ENCODE data around the gene POLQ. TPM values are rescaled to one million over a fixed set of nuclear protein-coding genes. Genes with fewer than 3 reads are reported as not detected.

The POLQ gene
- total and polyA plus RNA-seq, 2 donors = 0.11 to 7.3 TPM

- peak overlapping the region; percentile 45 for H3K4me3 ChIP-seq (ENCODE audit: low read depth, low read length)
- no peaks in the 10 kb centered on the region for H3K36me3 ChIP-seq (ENCODE audit: insufficient read depth)
- no peak overlapping the region for H3K27ac ChIP-seq (ENCODE audit: low read depth)
- WGBS = 3% methylated on average over 18 of the region's 18 CpGs
- no peak for DNase-seq (ENCODE audit: extremely low spot score)
- H3K4me1 ChIP-seq (ENCODE audit: insufficient read depth) = no peaks in the 10 kb centered on the region
These were observed 677 bp downstream of the POLQ start for GRCh38 chr3:121545049-121545573.

GRCh38 chr3:121542924-121543323 is 2.9 kb downstream of the POLQ start:
- H3K27ac ChIP-seq (ENCODE audit: low read depth) = no peak overlapping the region
- no peak for DNase-seq (ENCODE audit: extremely low spot score)
- no peaks in the 10 kb centered on the region for H3K4me1 ChIP-seq (ENCODE audit: insufficient read depth)
- no peak overlapping the region for H3K4me3 ChIP-seq (ENCODE audit: low read depth, low read length)
- no peaks in the 10 kb centered on the region for H3K36me3 ChIP-seq (ENCODE audit: insufficient read depth)

DNA sequence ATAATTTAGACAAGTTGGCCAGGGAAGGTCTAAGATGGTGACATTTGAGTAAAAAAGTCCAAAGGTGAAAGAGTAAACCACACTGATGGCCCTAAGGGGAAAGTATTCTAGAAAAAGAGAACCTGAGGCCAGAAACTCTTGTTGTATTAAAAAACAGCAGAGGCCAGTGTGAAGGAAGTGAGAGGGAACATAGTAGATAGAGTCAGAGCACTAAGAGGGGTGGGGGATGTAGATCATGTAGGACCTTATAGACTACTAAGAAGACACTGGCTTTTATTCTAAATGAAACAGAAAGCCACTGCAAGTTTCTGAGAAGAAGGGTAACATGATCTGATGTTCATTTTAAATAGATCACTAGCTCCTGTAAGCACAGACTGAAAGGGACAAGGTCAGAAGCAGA is 14.5 kb downstream of the POLQ start:
- DNase-seq (ENCODE audit: extremely low spot score) = no peak
- Histone ChIP-seq H3K36me3 (ENCODE audit: insufficient read depth) (no peaks in the 10 kb centered on the region), H3K4me3 (ENCODE audit: low read depth, low read length) (no peak overlapping the region), H3K4me1 (ENCODE audit: insufficient read depth) (no peaks in the 10 kb centered on the region), H3K27ac (ENCODE audit: low read depth) (no peak overlapping the region)

DNA sequence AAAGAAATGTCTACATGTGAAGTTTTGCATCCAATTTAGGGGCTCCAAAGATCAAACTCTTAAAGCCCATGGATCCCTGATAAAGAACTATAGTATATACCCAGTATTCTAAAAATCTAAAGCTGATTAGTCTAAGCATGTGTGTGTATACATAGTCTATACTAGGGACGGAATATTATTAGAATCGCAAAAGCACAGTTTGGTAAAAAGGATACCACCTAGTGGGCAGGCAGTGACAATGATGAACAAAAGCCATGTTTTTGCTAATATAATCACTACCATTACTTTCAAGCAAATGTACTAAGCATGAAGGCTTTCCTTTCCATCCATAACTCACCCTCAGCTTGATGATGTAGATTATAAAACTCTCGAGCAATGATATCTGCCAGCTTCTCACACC is 16.5 kb downstream of the POLQ start:
- Histone ChIP-seq H3K27ac (ENCODE audit: low read depth) (no peak overlapping the region), H3K36me3 (ENCODE audit: insufficient read depth) (no peaks in the 10 kb centered on the region), H3K4me1 (ENCODE audit: insufficient read depth) (no peaks in the 10 kb centered on the region), H3K4me3 (ENCODE audit: low read depth, low read length) (no peak overlapping the region)
- DNase-seq (ENCODE audit: extremely low spot score) = no peak
- WGBS = 59% methylated on average over 3 of the region's 3 CpGs

DNA sequence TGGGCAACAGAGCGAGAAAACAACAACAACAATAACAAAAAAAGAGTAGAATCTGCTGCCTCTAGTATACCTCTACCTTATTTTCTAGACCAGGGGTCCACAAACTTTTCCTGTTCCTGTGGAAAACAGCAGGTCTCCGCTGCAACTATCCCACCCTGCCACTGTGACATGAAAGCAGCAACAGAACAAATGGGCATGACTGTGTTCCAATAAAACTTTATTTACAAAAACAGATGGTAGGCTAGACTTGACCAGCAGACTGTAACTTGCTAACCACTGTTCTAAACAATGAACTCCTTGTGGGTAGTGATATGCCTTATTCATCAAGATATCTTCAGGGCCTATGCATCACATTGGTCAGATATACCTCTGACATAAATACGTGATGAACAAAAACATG is 25.3 kb downstream of the POLQ start:
- DNase-seq (ENCODE audit: extremely low spot score) = no peak
- H3K27ac ChIP-seq (ENCODE audit: low read depth) = no peak overlapping the region
- H3K4me1 ChIP-seq (ENCODE audit: insufficient read depth) = no peaks in the 10 kb centered on the region
- no peak overlapping the region for H3K4me3 ChIP-seq (ENCODE audit: low read depth, low read length)
- WGBS = 98% methylated on average over 3 of the region's 3 CpGs
- no peaks in the 10 kb centered on the region for H3K36me3 ChIP-seq (ENCODE audit: insufficient read depth)

DNA sequence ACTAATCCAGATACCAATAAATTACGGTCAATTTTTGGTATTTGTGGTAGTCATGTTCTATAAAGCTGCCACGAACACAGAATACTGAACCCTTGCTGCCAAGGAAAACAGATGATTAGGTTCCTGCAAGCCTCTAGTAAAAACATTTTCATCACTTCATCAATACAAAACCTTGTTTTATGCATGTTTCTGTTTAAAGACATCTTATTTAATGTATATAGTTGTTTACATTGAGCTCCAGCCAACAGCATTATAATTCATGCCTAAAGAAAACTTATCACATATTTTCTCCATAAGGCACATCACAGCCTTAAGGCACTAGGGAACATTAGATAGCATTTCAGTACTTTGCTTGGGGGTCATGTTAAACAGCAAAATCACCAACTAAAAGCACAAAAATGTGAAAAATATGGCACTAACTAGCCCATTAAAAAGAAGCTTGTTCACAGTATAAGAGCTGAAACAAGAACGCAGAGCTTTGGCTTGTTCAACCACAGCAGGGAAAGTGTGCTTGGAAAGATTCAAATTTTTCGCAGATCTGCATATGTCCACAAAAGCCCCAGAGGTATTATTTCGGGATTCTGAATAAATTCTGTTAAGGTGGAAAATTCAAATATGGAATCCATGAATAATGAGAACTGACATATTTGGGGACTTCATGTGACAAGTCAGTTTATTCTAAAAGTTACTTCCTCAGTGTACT is 27.7 kb downstream of the POLQ start:
- Histone ChIP-seq H3K4me3 (ENCODE audit: low read depth, low read length) (no peak overlapping the region), H3K27ac (ENCODE audit: low read depth) (no peak overlapping the region), H3K4me1 (ENCODE audit: insufficient read depth) (no peaks in the 10 kb centered on the region), H3K36me3 (ENCODE audit: insufficient read depth) (no peaks in the 10 kb centered on the region)
- 76% methylated on average over 5 of the region's 5 CpGs for WGBS
- DNase-seq (ENCODE audit: extremely low spot score) = no peak

DNA sequence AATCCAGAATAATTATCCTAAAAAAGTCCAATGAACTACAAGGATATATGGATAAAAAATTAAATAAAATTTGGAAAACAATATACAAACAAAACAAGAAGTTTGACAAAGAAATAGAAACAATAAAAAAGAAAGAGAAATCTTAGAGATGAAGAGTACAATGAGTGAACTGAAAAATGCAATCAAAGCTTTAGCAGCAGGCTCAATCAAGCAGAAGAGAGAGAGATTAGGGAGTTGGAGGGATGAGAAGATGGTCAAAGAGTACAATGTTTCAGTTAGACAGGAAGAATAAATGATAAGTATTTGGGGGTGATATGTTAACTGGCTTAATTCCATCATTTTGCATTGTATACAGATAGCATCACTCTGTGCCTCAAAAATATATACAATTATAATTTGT is 29.9 kb downstream of the POLQ start:
- DNase-seq (ENCODE audit: extremely low spot score) = no peak

GRCh38 chr3:121515313-121515712 is 30.5 kb downstream of the POLQ start:
- H3K27ac ChIP-seq (ENCODE audit: low read depth) = no peak overlapping the region
- no peak overlapping the region for H3K4me3 ChIP-seq (ENCODE audit: low read depth, low read length)
- no peaks in the 10 kb centered on the region for H3K4me1 ChIP-seq (ENCODE audit: insufficient read depth)
- DNase-seq (ENCODE audit: extremely low spot score) = no peak
- no peaks in the 10 kb centered on the region for H3K36me3 ChIP-seq (ENCODE audit: insufficient read depth)
- 42% methylated on average over 2 of the region's 2 CpGs for WGBS

More for the DNA sequence above, 29.9 kb downstream of the POLQ start:
- no peak overlapping the region for H3K4me3 ChIP-seq (ENCODE audit: low read depth, low read length)
- H3K4me1 ChIP-seq (ENCODE audit: insufficient read depth) = no peaks in the 10 kb centered on the region
- no peak overlapping the region for H3K27ac ChIP-seq (ENCODE audit: low read depth)
- H3K36me3 ChIP-seq (ENCODE audit: insufficient read depth) = no peaks in the 10 kb centered on the region

DNA sequence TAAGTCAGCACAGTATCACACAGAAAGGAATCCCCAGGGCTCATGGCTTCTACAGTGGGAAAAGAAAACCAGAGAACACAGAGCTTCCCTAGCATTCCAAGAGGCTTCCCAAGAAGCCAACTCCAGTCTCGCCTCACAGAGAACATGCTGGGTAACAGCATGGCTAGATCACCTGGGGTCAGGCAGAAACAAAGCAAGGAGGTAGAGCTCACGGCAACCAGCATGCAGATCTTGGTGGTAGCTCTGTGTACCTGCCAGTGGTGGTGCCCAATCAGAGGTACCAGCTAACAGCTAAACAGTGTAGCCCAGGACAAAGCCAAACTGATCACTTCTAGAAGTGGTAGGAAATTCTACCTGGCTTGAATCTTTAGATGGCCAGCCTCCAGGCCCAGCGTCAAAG is 31.3 kb downstream of the POLQ start:
- Histone ChIP-seq H3K27ac (ENCODE audit: low read depth) (no peak overlapping the region), H3K4me1 (ENCODE audit: insufficient read depth) (no peaks in the 10 kb centered on the region), H3K36me3 (ENCODE audit: insufficient read depth) (no peaks in the 10 kb centered on the region), H3K4me3 (ENCODE audit: low read depth, low read length) (no peak overlapping the region)
- WGBS = 97% methylated on average over 3 of the region's 3 CpGs
- DNase-seq (ENCODE audit: extremely low spot score) = no peak

DNA sequence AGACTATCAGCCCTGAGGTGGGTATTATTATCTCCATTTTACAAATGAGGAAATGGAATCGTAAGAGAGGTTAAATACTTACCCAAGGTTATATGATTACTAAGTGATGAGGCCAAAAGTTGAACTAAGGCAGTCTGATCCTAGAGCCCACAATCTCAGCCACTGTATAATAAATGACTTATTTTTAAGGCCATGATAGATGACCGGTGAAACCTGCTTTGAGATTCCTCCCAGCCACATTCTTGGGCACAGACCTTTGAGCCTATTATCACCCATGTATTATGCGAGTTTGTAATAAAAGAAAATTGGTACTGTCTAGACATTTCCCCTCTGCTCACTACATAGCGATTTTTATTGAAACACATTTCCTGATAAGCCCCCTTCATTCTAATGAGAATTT is 37.4 kb downstream of the POLQ start:
- no peak overlapping the region for H3K27ac ChIP-seq (ENCODE audit: low read depth)
- H3K4me1 ChIP-seq (ENCODE audit: insufficient read depth) = no peaks in the 10 kb centered on the region
- no peak overlapping the region for H3K4me3 ChIP-seq (ENCODE audit: low read depth, low read length)
- no peaks in the 10 kb centered on the region for H3K36me3 ChIP-seq (ENCODE audit: insufficient read depth)
- no peak for DNase-seq (ENCODE audit: extremely low spot score)
- WGBS = 85% methylated on average over 4 of the region's 4 CpGs

GRCh38 chr3:121505256-121505655 is 40.5 kb downstream of the POLQ start:
- Histone ChIP-seq H3K36me3 (ENCODE audit: insufficient read depth) (no peaks in the 10 kb centered on the region), H3K27ac (ENCODE audit: low read depth) (no peak overlapping the region)
- no peak for DNase-seq (ENCODE audit: extremely low spot score)

DNA sequence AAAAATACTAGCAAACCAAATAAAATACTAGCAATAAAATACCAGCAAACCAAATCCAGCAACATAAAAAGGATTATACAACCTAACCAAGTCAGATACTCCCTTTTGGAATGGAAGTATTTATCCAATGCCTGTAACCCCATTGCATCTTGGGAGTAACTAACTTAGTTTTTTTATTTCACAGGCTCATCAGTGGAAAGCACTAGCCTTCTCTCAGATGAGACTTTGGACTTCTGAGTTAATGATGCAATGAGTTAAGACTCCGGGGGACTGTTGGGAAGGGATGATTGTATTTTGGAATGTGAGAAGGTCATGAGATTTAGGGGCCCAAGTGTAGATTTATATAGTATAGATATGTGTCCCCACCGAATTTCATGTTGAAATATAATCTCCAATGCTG is 41.2 kb downstream of the POLQ start:
- Histone ChIP-seq H3K4me3 (ENCODE audit: low read depth, low read length) (no peak overlapping the region), H3K36me3 (ENCODE audit: insufficient read depth) (no peaks in the 10 kb centered on the region), H3K27ac (ENCODE audit: low read depth) (no peak overlapping the region), H3K4me1 (ENCODE audit: insufficient read depth) (no peaks in the 10 kb centered on the region)
- DNase-seq (ENCODE audit: extremely low spot score) = no peak
- WGBS = 92% methylated on average over 2 of the region's 2 CpGs

More at GRCh38 chr3:121505256-121505655, 40.5 kb downstream of the POLQ start:
- no peaks in the 10 kb centered on the region for H3K4me1 ChIP-seq (ENCODE audit: insufficient read depth)
- H3K4me3 ChIP-seq (ENCODE audit: low read depth, low read length) = no peak overlapping the region

DNA sequence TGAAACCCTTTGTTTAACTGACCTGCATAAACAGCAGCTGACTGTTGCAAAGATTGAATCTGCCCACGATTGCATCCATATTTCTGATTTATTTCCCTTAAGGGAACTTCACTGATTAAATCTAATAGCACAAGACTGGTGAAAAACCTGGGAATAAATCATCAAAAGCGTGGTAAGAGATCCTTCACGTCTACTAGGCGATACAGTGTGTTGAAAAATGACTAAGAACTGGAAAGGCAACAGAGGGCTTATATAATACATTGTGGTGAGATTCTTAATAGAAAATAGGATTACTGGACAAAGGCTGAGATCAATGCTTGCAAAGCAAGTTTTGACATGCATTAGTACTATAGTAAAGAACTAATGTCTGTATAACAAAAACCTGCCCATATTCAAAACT is 49.0 kb downstream of the POLQ start:
- DNase-seq (ENCODE audit: extremely low spot score) = no peak
- Histone ChIP-seq H3K27ac (ENCODE audit: low read depth) (no peak overlapping the region), H3K4me3 (ENCODE audit: low read depth, low read length) (no peak overlapping the region), H3K36me3 (ENCODE audit: insufficient read depth) (no peaks in the 10 kb centered on the region), H3K4me1 (ENCODE audit: insufficient read depth) (no peaks in the 10 kb centered on the region)
- WGBS = 86% methylated on average over 4 of the region's 4 CpGs

DNA sequence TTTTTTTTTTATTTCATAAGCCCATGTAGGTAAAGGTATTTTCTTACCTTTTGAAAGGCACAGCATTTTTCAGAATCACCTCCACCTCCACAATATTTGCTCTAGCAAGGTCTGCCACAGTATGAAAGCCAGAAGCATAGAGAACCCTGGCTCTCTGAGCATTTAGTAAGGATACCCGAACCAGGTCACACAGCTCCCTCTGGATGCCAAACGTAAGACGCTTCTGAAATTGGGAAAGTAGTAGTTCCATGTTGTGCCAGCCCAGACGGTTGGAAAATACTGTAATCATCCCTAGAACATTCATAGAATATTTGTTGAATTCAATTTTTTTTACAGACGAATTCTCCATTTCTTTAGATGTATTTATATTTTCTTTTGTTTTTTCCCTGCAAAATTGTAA is 52.4 kb downstream of the POLQ start:
- DNase-seq (ENCODE audit: extremely low spot score) = no peak
- Histone ChIP-seq H3K4me1 (ENCODE audit: insufficient read depth) (no peaks in the 10 kb centered on the region), H3K4me3 (ENCODE audit: low read depth, low read length) (no peak overlapping the region), H3K27ac (ENCODE audit: low read depth) (no peak overlapping the region), H3K36me3 (ENCODE audit: insufficient read depth) (no peaks in the 10 kb centered on the region)
- 85% methylated on average over 5 of the region's 5 CpGs for WGBS

Measured in urinary bladder (tissue), 4 donors.